ENCODE measurements around the gene MRPL23. TPM values are rescaled to one million over a fixed set of nuclear protein-coding genes. Genes with fewer than 3 reads are reported as not detected.

The MRPL23 gene
- total RNA-seq, 1 experiment from 2014 or later: 109 TPM

DNA sequence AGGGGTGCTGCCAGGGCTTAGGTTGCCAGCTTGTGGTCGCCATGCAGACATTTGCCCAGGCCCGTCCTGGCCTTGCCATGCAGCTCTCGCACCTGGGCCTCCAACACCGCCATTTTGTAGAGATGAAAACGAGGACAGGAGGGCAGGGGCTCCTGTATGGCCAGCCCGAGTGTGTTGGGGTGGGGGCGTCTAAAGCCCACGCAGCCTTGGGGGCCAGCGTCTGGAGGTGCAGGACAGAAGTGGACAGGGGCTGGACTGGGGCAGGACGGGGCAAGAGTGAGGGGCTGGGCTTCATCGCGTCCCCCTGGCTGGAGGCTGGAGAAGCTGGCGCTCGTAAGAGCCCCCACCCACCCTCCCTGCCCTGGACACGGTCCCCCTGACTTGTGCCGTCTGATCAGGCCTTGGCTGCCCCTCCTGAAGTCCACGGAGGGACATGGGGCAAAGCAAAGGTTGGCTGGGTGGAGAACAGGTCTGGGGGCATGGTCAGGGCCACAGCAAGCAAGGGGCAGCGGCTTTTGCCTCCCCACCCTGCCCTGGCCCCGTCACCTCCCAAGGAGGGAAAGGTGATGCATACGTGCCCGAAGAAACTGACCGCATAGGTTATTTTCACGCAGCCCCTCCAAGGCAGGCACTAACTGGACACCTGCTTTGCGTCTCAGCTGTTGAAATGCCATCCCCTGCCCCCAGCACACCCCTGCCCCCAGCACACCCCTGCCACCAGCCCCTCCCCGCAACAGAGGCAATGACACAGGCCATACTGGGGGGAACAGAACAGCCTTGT is 26.8 kb upstream of the MRPL23 start:
- Histone ChIP-seq H3K4me1 (ENCODE audit: control insufficient read depth in 1 of 2, insufficient read depth in 2 of 2, low read length in 2 of 2) (no peaks in the 10 kb centered on the region), H3K27ac (ENCODE audit: low read depth, low read length) (no peak overlapping the region), H3K79me2 (ENCODE audit: insufficient read depth, low read length) (no peaks in the 10 kb centered on the region), H2AFZ (ENCODE audit: low read depth, low read length, poor library complexity, severe bottlenecking) (no peak overlapping the region), H3K9me2 (ENCODE audit: insufficient read depth) (no peaks in the 10 kb centered on the region), H3K4me3 (replicated peaks in 1 of 2; ENCODE audit: low read depth in 1 of 2, low read length in 2 of 2) (no peak overlapping the region), H3K36me3 (ENCODE audit: control insufficient read depth in 1 of 2, insufficient read depth in 2 of 2, low read length in 2 of 2) (no peaks in the 10 kb centered on the region), H3K4me2 (ENCODE audit: low read length) (no peak overlapping the region), H3K27me3 (ENCODE audit: insufficient read depth, low read length) (no peaks in the 10 kb centered on the region), H4K20me1 (ENCODE audit: insufficient read depth) (no peaks in the 10 kb centered on the region), H3K9me3 (ENCODE audit: control insufficient read depth in 1 of 2, insufficient read depth in 1 of 2, low read depth in 1 of 2, low read length in 2 of 2) (no peaks in the 10 kb centered on the region), H3K9ac (ENCODE audit: low read length) (no peak overlapping the region)
- RAD21 ChIA-PET (ENCODE audit: low non-redundant PET in 1 of 2, low total read pairs in 2 of 2, uncharacterized antibody in 2 of 2, unreplicated experiment in 2 of 2): no interaction called here
- DNase-seq (ENCODE audit: low read depth, low spot score) (no peak), ATAC-seq (no peak)
- CTCF ChIA-PET: interaction anchor here (1.2 kb wide), 1 partner anchor 38 kb away, joined by 6 read pairs; no protein-coding TSS in a partner anchor
- POLR2A ChIA-PET: no interaction called here
- TF ChIP-seq POLR2AphosphoS5 (IDR thresholded peaks at IDR 0.05; ENCODE audit: low read depth, low read length) (no peak), CEBPB (IDR thresholded peaks at IDR 0.05; ENCODE audit: low read depth) (no peak), CBX3 (IDR thresholded peaks at IDR 0.05; ENCODE audit: low read depth) (no peak), SIN3A (IDR thresholded peaks at IDR 0.05; ENCODE audit: low read depth) (no peak), JUND (IDR thresholded peaks at IDR 0.05) (no peak), ZFX (IDR thresholded peaks at IDR 0.05) (no peak), CTCF (IDR thresholded peaks at IDR 0.05 in 2 of 3, conservative IDR thresholded peaks at IDR 0.05 in 1 of 3; ENCODE audit: borderline replicate concordance in 1 of 3, insufficient read depth in 1 of 3, low read depth in 2 of 3, low read length in 2 of 3) (no peak), FOSL1 (IDR thresholded peaks at IDR 0.05; ENCODE audit: low read depth) (no peak), RAD21 (IDR thresholded peaks at IDR 0.05; ENCODE audit: low read depth) (no peak), EGR1 (IDR thresholded peaks at IDR 0.05; ENCODE audit: low read depth) (no peak), TCF7L2 (IDR thresholded peaks at IDR 0.05; ENCODE audit: borderline replicate concordance, extremely low read depth, insufficient read depth, insufficient read length) (no peak)
- TF ChIP-seq, protein P1, sequence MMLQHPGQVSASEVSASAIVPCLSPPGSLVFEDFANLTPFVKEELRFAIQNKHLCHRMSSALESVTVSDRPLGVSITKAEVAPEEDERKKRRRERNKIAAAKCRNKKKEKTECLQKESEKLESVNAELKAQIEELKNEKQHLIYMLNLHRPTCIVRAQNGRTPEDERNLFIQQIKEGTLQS (IDR thresholded peaks at IDR 0.05): no peak
- TF ChIP-seq, protein P2, sequence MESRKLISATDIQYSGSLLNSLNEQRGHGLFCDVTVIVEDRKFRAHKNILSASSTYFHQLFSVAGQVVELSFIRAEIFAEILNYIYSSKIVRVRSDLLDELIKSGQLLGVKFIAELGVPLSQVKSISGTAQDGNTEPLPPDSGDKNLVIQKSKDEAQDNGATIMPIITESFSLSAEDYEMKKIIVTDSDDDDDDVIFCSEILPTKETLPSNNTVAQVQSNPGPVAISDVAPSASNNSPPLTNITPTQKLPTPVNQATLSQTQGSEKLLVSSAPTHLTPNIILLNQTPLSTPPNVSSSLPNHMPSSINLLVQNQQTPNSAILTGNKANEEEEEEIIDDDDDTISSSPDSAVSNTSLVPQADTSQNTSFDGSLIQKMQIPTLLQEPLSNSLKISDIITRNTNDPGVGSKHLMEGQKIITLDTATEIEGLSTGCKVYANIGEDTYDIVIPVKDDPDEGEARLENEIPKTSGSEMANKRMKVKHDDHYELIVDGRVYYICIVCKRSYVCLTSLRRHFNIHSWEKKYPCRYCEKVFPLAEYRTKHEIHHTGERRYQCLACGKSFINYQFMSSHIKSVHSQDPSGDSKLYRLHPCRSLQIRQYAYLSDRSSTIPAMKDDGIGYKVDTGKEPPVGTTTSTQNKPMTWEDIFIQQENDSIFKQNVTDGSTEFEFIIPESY (IDR thresholded peaks at IDR 0.05; ENCODE audit: extremely low read depth, insufficient replicate concordance, low read length): no peak
- TF ChIP-seq, protein P3, sequence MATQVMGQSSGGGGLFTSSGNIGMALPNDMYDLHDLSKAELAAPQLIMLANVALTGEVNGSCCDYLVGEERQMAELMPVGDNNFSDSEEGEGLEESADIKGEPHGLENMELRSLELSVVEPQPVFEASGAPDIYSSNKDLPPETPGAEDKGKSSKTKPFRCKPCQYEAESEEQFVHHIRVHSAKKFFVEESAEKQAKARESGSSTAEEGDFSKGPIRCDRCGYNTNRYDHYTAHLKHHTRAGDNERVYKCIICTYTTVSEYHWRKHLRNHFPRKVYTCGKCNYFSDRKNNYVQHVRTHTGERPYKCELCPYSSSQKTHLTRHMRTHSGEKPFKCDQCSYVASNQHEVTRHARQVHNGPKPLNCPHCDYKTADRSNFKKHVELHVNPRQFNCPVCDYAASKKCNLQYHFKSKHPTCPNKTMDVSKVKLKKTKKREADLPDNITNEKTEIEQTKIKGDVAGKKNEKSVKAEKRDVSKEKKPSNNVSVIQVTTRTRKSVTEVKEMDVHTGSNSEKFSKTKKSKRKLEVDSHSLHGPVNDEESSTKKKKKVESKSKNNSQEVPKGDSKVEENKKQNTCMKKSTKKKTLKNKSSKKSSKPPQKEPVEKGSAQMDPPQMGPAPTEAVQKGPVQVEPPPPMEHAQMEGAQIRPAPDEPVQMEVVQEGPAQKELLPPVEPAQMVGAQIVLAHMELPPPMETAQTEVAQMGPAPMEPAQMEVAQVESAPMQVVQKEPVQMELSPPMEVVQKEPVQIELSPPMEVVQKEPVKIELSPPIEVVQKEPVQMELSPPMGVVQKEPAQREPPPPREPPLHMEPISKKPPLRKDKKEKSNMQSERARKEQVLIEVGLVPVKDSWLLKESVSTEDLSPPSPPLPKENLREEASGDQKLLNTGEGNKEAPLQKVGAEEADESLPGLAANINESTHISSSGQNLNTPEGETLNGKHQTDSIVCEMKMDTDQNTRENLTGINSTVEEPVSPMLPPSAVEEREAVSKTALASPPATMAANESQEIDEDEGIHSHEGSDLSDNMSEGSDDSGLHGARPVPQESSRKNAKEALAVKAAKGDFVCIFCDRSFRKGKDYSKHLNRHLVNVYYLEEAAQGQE (IDR thresholded peaks at IDR 0.05; ENCODE audit: low read depth): no peak
- intact Hi-C loops (cut with micrococcal nuclease): no loop called here
- BruUV-seq (replicated peaks): no TSS peak

Data from HCT116 (cell line).